OCI-LY7 (cell line): ENCODE results near the gene DNAI7. TPM values are rescaled to one million over a fixed set of nuclear protein-coding genes. Genes with fewer than 3 reads are reported as not detected.

Source experiments
- BruUV-seq: library from RNA; stranded (reverse); fragments of 400-500 nt; replicated peaks from 2 replicates; lab custom pipeline; 2021; lab: Mats Ljungman, UMichigan
- CTCF ChIA-PET: fragments of 300-600 bp; sonication (Branson Sonifier 250); formaldehyde crosslinking; loops from one replicate; lab custom pipeline; 2022; ENCODE audit warnings: antibody characterized with exemption; ENCODE audit not compliant: unreplicated experiment; lab: Charles Lee
- POLR2A ChIA-PET: fragments of 300-600 bp; sonication (Branson Sonifier 250); formaldehyde crosslinking; loops from one replicate; lab custom pipeline; 2022; ENCODE audit warnings: antibody characterized with exemption; lab: Charles Lee
- DNase-seq: peaks from one replicate; pipeline ENCODE4 v3.0.0-alpha.2; 2015; ENCODE audit warnings: low spot score
- H2AFZ ChIP-seq: fragments of 200-600 bp; sonication (generic), shearing (Covaris generic); 2 replicates; pipeline ENCODE4 v1.6.1; 2014; ENCODE audit warnings: mild to moderate bottlenecking, antibody characterized with exemption, low read length, moderate library complexity
- H3K27ac ChIP-seq: fragments of 200-600 bp; sonication (generic); 2 replicates; pipeline ENCODE4 v1.5.1; 2014; ENCODE audit warnings: mixed run types, low read depth, mild to moderate bottlenecking, moderate library complexity, low read length, inconsistent platforms; ENCODE audit not compliant: poor library complexity, severe bottlenecking
- H3K36me3 ChIP-seq: fragments of 200-600 bp; sonication (generic); 2 replicates; pipeline ENCODE4 v1.6.1; 2014; ENCODE audit warnings: mild to moderate bottlenecking, antibody characterized with exemption, low read length, moderate library complexity, mixed read lengths; ENCODE audit not compliant: insufficient read depth
- H3K4me1 ChIP-seq: fragments of 200-600 bp; sonication (generic); 2 replicates; pipeline ENCODE4 v1.5.1; 2014; ENCODE audit warnings: mild to moderate bottlenecking, low read length; ENCODE audit not compliant: insufficient read depth, poor library complexity, severe bottlenecking
- H3K4me2 ChIP-seq: fragments of 200-600 bp; sonication (generic); 2 replicates; pipeline ENCODE4 v1.6.1; 2014; ENCODE audit warnings: mild to moderate bottlenecking, low read length
- H3K4me3 ChIP-seq: fragments of 200-600 bp; sonication (generic); 2 replicates; pipeline ENCODE4 v1.5.1; 2014; ENCODE audit warnings: mild to moderate bottlenecking, low read depth, low read length; ENCODE audit not compliant: poor library complexity, severe bottlenecking
- H3K79me2 ChIP-seq: fragments of 200-600 bp; sonication (generic); 2 replicates; pipeline ENCODE4 v1.6.1; 2016; ENCODE audit warnings: low read depth, mild to moderate bottlenecking, low read length, moderate library complexity, mixed read lengths; ENCODE audit not compliant: insufficient read depth
- H3K9me2 ChIP-seq: fragments of 200-600 bp; sonication (generic); 2 replicates; pipeline ENCODE4 v1.6.1; 2016; ENCODE audit warnings: mild to moderate bottlenecking, low read length, mixed read lengths; ENCODE audit not compliant: insufficient read depth
- H3K9me3 ChIP-seq: fragments of 200-600 bp; sonication (generic); 2 replicates; pipeline ENCODE4 v1.6.1; 2014; ENCODE audit warnings: mild to moderate bottlenecking, mixed run types, low read length, mixed read lengths
- H4K20me1 ChIP-seq: fragments of 200-600 bp; sonication (generic); 2 replicates; pipeline ENCODE4 v1.6.1; 2014; ENCODE audit warnings: mild to moderate bottlenecking, antibody characterized with exemption, low read length, moderate library complexity, mixed read lengths; ENCODE audit not compliant: insufficient read depth
- CTCF ChIP-seq: fragments of 200-600 bp; sonication (generic); conservative IDR thresholded peaks from 2 replicates; pipeline ENCODE4 v1.5.1; 2014; ENCODE audit warnings: mild to moderate bottlenecking, antibody characterized with exemption, low read length, moderate library complexity, mixed read lengths
- EZH2phosphoT487 ChIP-seq: fragments of 200-600 bp; sonication (generic); IDR thresholded peaks from 2 replicates; pipeline ENCODE4 v1.6.1; 2018; ENCODE audit warnings: low read depth, borderline replicate concordance, mild to moderate bottlenecking, mixed run types, antibody characterized with exemption, low read length, moderate library complexity, mixed read lengths
- intact Hi-C: fragments of 100-400 bp; cut with micrococcal nuclease; formaldehyde crosslinking; loops from one replicate; pipeline ENCODE4 v1.10.0; 2022; ENCODE audit not compliant: unreplicated experiment
- total RNA-seq, 2 experiments: library from RNA; depleted of rRNA in 1 of 2; stranded (reverse); fragments of >200 nt in 1 of 2; shearing (Covaris generic) in 1 of 2; gene quantifications; 2 replicates each; pipeline ENCODE4 v1.2.3, GENCODE V29; 2014 to 2022

The DNAI7 gene
- total RNA-seq, 2 experiments from 2014 or later = not detected

GRCh38 chr12:25152055-25152454 lies 42.9 kb downstream of the DNAI7 start:
- Histone ChIP-seq H3K4me3 (no peak overlapping the region), H3K9me3 (peaks cover 7% of the 10 kb centered on the region; the same call in 1 of the 2 replicates), H3K27ac (no peak overlapping the region), H3K79me2 (no peaks in the 10 kb centered on the region), H2AFZ (peak overlapping the region; percentile 18), H4K20me1 (no peaks in the 10 kb centered on the region), H3K36me3 (no peaks in the 10 kb centered on the region; the same call in 1 of the 2 replicates), H3K4me1 (peaks cover 12% of the 10 kb centered on the region), H3K9me2 (no peaks in the 10 kb centered on the region), H3K4me2 (no peak overlapping the region)
- POLR2A ChIA-PET = interaction anchor here (0.5 to 1.7 kb wide), 5 partner anchors 9 to 25 kb away, joined by 3 to 7 read pairs (median 4); no protein-coding TSS in a partner anchor
- CTCF ChIA-PET = no interaction called here
- no peak for DNase-seq
- BruUV-seq = no TSS peak
- intact Hi-C loops = no loop called here
- TF ChIP-seq CTCF (no peak), EZH2phosphoT487 (no peak)

GRCh38 chr12:25151476-25151875 lies 43.5 kb downstream of the DNAI7 start:
- Histone ChIP-seq H2AFZ (peak overlapping the region; percentile 18), H3K4me2 (no peak overlapping the region), H3K9me3 (peaks cover 1% of the 10 kb centered on the region; the same call in 1 of the 2 replicates), H3K27ac (no peak overlapping the region), H4K20me1 (no peaks in the 10 kb centered on the region), H3K4me3 (no peak overlapping the region), H3K9me2 (no peaks in the 10 kb centered on the region), H3K4me1 (peaks cover 12% of the 10 kb centered on the region), H3K79me2 (no peaks in the 10 kb centered on the region), H3K36me3 (no peaks in the 10 kb centered on the region)
- BruUV-seq = no TSS peak
- ChIA-PET CTCF (no interaction called here), POLR2A (interaction anchor here (0.5 to 1.7 kb wide), 6 partner anchors 8 to 451 kb away, joined by 3 to 7 read pairs (median 4); no protein-coding TSS in a partner anchor)
- DNase-seq = no peak
- no peak for TF ChIP-seq EZH2phosphoT487
- intact Hi-C loops = no loop called here

DNA sequence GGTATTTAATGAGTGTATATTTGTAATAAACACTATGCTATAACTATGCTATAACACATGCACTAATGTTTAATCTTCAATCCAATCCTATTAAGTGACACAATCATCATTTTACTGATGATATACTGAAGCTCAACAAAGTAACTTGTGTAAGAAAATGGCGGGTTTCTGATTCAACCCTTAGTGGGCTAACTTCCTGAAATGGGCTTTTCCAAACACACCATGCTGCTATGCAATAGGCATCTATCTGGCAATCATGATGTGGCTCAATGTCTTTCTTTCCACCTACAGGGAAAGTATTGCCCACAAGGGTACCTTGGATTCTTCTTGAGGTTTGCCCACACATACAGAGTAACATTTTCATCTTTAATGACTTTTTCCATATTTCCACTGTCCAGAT lies 48.3 kb downstream of the DNAI7 start:
- H3K36me3 ChIP-seq = no peaks in the 10 kb centered on the region
- H2AFZ ChIP-seq = no peak overlapping the region
- H3K9me2 ChIP-seq = no peaks in the 10 kb centered on the region
- no peaks in the 10 kb centered on the region for H4K20me1 ChIP-seq
- no peaks in the 10 kb centered on the region for H3K9me3 ChIP-seq
- H3K27ac ChIP-seq = no peak overlapping the region
- H3K4me1 ChIP-seq = no peaks in the 10 kb centered on the region
- TF ChIP-seq CTCF (no peak), EZH2phosphoT487 (no peak)
- BruUV-seq = no TSS peak
- no peak for DNase-seq
- intact Hi-C loops = loop anchor here (5.0 kb wide), 1 partner anchor 294 kb away; no protein-coding TSS in a partner anchor
- H3K79me2 ChIP-seq = no peaks in the 10 kb centered on the region
- no peak overlapping the region for H3K4me2 ChIP-seq
- POLR2A ChIA-PET = interaction anchor here (3.3 kb wide), 1 partner anchor 20 kb away, joined by 11 read pairs; no protein-coding TSS in a partner anchor
- no peak overlapping the region for H3K4me3 ChIP-seq
- CTCF ChIA-PET = no interaction called here
